ENCODE results near the gene C3orf18. TPM values are rescaled to one million over a fixed set of nuclear protein-coding genes. Genes with fewer than 3 reads are reported as not detected.

C3orf18 gene
- total RNA-seq, 1 experiment from 2014 or later, result 0.15 TPM

DNA sequence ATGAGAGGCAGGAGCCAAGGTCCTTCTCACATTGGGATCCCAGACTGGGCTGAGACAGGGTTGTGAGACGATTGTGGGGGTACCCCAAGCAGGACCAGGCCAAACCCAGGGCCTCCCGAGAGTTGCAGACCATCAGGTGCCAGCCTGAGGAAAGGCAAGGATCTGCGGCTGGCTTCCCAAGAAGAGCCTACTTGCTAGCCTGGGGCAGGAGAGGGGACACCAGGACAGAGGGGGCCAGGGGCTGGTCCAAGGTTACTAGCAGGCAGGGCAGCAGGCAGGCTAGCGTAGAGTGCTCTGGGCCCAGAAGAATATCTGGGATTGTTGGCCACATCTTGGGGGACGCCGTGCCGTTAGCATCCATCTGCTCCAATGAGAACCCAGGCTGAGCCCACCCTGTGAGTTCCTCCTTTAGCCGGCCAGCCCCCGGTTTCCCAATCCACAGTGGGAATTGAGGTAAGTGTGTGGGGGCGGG is 43.5 kb upstream of the C3orf18 start:
- H3K4me2 ChIP-seq (ENCODE audit: low read depth, low read length, poor library complexity, severe bottlenecking), result peak overlapping the region; percentile 68
- H4K20me1 ChIP-seq (ENCODE audit: insufficient read depth, low read depth, low read length), result peaks cover 11% of the 10 kb centered on the region; the same call in 1 of the 2 replicates
- peak overlapping the region; percentile 36; the same call in 1 of the 2 replicates for H3K9ac ChIP-seq (ENCODE audit: low read length)
- H3K36me3 ChIP-seq (ENCODE audit: insufficient read depth, low read length), result no peaks in the 10 kb centered on the region
- H3K27ac ChIP-seq (ENCODE audit: low read length), result no peak overlapping the region
- H2AFZ ChIP-seq (ENCODE audit: low read length), result no peak overlapping the region
- peak overlapping the region; percentile 57; the same call in 1 of the 2 replicates for H3K4me3 ChIP-seq (ENCODE audit: low read length)
- H3K4me1 ChIP-seq (ENCODE audit: low read length), result peaks cover 15% of the 10 kb centered on the region
- H3K27me3 ChIP-seq (ENCODE audit: low read length), result no peaks in the 10 kb centered on the region
- no peaks in the 10 kb centered on the region for H3K79me2 ChIP-seq (ENCODE audit: low read length)
- H3K9me2 ChIP-seq (replicated peaks; ENCODE audit: insufficient read depth, low read length), result no peaks in the 10 kb centered on the region
- H3K9me3 ChIP-seq (ENCODE audit: low read length), result no peaks in the 10 kb centered on the region
- no peak for DNase-seq

DNA sequence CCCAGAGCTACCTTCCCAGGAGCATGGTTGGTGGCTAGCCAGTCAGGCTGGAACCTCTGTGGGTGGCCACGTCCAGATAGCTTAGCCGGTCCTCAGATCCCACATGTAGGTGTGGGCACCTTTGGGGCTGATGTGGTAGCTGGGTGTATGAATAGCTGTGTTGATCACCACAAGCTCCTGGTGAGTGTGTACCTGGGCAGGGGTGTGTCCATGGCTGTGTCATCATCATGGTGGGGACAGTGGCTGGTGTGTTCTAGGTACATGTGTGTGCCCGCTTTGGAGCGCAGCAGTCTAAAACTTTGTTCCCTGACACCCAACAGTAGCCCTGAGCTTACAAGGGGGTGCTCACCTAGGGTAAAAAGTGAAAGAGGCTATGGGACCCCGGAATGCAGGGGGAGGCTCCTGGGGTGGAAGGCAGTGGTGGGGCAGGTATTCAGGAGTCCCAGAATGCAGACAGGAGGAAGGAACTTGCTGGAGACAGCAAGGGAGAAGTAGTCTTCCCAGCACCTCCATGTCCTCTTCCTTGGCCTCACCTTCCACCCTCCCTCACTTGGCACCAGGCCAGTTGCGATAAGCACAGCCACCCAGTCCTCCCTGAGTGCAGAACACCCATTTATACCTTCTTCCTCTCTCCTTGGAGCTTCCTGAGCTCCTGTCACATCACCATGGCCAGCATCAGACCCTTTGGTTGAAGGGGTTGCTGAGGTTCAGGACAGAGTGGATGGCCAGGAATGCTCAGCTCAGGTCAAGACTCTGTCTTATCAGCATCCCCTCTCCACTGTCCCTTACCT is 42.8 kb upstream of the C3orf18 start:
- DNase-seq, result no peak
- Histone ChIP-seq H3K27me3 (ENCODE audit: low read length) (no peaks in the 10 kb centered on the region), H3K4me3 (ENCODE audit: low read length) (no peak overlapping the region), H3K9ac (ENCODE audit: low read length) (no peak overlapping the region), H3K4me1 (ENCODE audit: low read length) (peaks cover 14% of the 10 kb centered on the region), H2AFZ (ENCODE audit: low read length) (no peak overlapping the region), H3K9me2 (replicated peaks; ENCODE audit: insufficient read depth, low read length) (no peaks in the 10 kb centered on the region), H3K4me2 (ENCODE audit: low read depth, low read length, poor library complexity, severe bottlenecking) (no peak overlapping the region), H3K79me2 (ENCODE audit: low read length) (no peaks in the 10 kb centered on the region), H3K27ac (ENCODE audit: low read length) (no peak overlapping the region), H3K9me3 (ENCODE audit: low read length) (no peaks in the 10 kb centered on the region), H3K36me3 (ENCODE audit: insufficient read depth, low read length) (no peaks in the 10 kb centered on the region), H4K20me1 (ENCODE audit: insufficient read depth, low read depth, low read length) (peaks cover 11% of the 10 kb centered on the region; the same call in 1 of the 2 replicates)

DNA sequence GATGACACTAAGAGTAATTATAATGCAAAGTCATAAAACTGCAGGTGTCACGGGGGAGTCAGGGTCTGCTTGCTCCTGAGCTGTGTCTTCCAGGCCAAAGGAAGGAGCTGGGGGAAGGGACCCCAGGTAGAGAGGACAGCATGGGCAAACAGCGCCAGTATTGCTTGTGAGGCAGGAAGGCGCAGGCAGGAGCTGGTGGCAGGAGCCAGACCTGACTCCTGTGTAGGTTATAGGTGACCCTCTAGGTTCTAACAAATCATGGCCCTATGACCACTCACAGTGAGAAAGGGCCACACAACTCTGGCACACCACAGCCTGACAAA is 42.2 kb upstream of the C3orf18 start:
- Histone ChIP-seq H3K4me3 (ENCODE audit: low read length) (no peak overlapping the region), H3K9me2 (replicated peaks; ENCODE audit: insufficient read depth, low read length) (no peaks in the 10 kb centered on the region), H2AFZ (ENCODE audit: low read length) (no peak overlapping the region), H3K4me2 (ENCODE audit: low read depth, low read length, poor library complexity, severe bottlenecking) (no peak overlapping the region), H3K79me2 (ENCODE audit: low read length) (no peaks in the 10 kb centered on the region), H3K36me3 (ENCODE audit: insufficient read depth, low read length) (no peaks in the 10 kb centered on the region), H3K9me3 (ENCODE audit: low read length) (no peaks in the 10 kb centered on the region), H3K4me1 (ENCODE audit: low read length) (peaks cover 14% of the 10 kb centered on the region), H3K9ac (ENCODE audit: low read length) (no peak overlapping the region), H3K27ac (ENCODE audit: low read length) (no peak overlapping the region), H3K27me3 (ENCODE audit: low read length) (no peaks in the 10 kb centered on the region), H4K20me1 (ENCODE audit: insufficient read depth, low read depth, low read length) (peaks cover 11% of the 10 kb centered on the region; the same call in 1 of the 2 replicates)
- no peak for DNase-seq

DNA sequence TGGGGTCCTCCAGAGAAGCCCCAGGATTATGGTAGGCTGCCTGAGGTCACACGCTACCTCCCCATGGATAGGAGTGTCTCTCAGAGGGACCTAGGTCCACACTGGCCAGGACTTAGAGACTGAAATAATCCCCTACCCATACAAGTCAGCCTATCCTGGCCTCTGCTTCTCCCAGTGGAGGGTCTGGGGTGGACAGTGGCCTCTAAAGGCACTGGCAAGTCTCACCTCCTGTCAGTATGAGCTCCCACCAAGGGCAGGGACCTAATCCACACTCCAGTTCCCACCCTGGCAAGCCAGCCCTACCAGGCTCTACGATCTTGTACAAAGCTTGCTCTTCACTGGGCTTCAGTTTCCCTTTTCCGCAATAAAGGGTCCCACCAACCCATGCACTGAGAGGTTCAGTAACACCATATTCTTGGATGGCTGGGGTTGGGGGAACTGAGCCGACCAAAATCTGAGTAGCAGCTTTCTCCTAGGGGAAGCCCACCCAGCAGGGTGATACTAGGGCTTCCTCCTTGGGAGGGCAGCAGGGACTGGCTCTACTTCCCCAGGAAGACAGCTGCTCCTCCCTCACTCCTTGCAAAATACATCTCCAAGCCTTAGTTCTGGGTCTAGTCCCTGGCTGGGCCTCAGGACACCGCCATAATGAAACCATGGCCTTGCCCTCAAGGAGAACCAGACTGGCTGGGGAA is 41.7 kb upstream of the C3orf18 start:
- Histone ChIP-seq H3K36me3 (ENCODE audit: insufficient read depth, low read length) (no peaks in the 10 kb centered on the region), H3K27ac (ENCODE audit: low read length) (no peak overlapping the region), H2AFZ (ENCODE audit: low read length) (no peak overlapping the region), H3K27me3 (ENCODE audit: low read length) (no peaks in the 10 kb centered on the region), H3K4me1 (ENCODE audit: low read length) (peaks cover 14% of the 10 kb centered on the region), H3K79me2 (ENCODE audit: low read length) (no peaks in the 10 kb centered on the region), H4K20me1 (ENCODE audit: insufficient read depth, low read depth, low read length) (peaks cover 11% of the 10 kb centered on the region; the same call in 1 of the 2 replicates), H3K9ac (ENCODE audit: low read length) (no peak overlapping the region), H3K4me2 (ENCODE audit: low read depth, low read length, poor library complexity, severe bottlenecking) (no peak overlapping the region), H3K9me2 (replicated peaks; ENCODE audit: insufficient read depth, low read length) (no peaks in the 10 kb centered on the region), H3K4me3 (ENCODE audit: low read length) (no peak overlapping the region), H3K9me3 (ENCODE audit: low read length) (no peaks in the 10 kb centered on the region)
- no peak for DNase-seq

DNA sequence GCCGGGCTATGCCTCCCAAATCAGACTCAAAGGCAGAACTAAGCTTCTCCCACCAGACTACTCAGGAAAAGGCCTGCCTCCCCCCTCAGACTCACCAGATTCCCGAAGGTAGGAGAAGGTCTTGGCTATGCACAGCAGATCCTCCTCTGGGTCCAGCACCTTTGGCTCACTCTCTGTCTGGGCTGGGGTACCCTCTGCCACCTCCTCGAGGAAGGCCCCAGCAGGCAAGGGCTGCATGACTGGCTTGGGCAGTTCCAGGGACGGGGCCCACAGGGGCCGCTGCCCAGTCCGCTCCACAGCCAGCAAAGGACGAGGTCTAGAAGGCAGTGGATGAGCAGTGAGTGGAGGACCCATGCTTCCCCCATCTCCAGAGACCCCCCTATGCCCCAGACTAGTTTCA is 40.7 kb upstream of the C3orf18 start:
- peaks cover 14% of the 10 kb centered on the region for H3K4me1 ChIP-seq (ENCODE audit: low read length)

DNA sequence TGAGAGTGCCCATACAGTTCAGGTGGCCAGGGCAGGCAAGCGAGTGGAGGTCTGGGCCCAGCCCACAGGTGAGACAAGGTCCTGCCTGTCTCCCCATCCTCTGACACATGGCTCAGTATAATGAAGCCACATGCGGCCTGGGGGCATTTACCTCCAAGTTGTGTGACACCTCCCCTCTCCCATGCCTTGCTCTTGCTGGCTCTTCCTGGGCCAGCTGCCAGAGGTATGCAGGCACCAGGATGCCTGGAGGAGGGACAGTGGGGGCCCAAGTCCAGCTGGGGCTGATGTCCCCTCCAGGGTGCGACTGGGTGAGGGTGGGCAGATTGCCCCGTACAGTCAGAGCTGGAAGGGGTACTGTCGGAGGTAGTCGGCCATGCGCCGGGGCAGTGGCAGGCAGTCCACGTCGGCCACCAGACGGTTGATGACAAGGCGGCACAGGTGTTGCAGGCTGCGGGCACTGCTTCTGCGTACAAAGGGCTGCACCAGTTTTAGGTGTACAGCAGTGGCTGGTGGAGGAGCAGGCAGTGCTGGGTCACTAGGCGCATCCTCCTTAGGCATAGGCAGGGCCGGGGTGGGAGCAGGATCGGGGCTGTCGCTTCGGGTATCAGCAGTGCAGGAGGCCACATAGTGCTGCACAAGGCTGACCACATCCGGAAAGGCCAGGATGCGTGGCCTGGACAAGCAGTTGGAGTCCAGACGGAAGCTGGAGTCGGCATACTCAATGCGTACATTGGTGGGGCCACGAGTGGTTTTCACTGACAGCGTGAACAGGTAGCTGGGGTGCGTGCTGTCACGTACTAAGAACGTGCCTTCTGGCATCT is 39.9 kb upstream of the C3orf18 start:
- Histone ChIP-seq H4K20me1 (ENCODE audit: insufficient read depth, low read depth, low read length) (peaks cover 8% of the 10 kb centered on the region; the same call in 1 of the 2 replicates), H3K9ac (ENCODE audit: low read length) (no peak overlapping the region), H3K36me3 (ENCODE audit: insufficient read depth, low read length) (no peaks in the 10 kb centered on the region), H3K9me3 (ENCODE audit: low read length) (no peaks in the 10 kb centered on the region), H3K4me3 (ENCODE audit: low read length) (no peak overlapping the region), H3K4me2 (ENCODE audit: low read depth, low read length, poor library complexity, severe bottlenecking) (no peak overlapping the region), H2AFZ (ENCODE audit: low read length) (no peak overlapping the region), H3K79me2 (ENCODE audit: low read length) (no peaks in the 10 kb centered on the region), H3K27me3 (ENCODE audit: low read length) (no peaks in the 10 kb centered on the region), H3K27ac (ENCODE audit: low read length) (no peak overlapping the region), H3K9me2 (replicated peaks; ENCODE audit: insufficient read depth, low read length) (no peaks in the 10 kb centered on the region), H3K4me1 (ENCODE audit: low read length) (peaks cover 14% of the 10 kb centered on the region)
- DNase-seq, result no peak

More for the DNA sequence above, 40.7 kb upstream of the C3orf18 start:
- H3K27me3 ChIP-seq (ENCODE audit: low read length), result no peaks in the 10 kb centered on the region
- H3K36me3 ChIP-seq (ENCODE audit: insufficient read depth, low read length), result no peaks in the 10 kb centered on the region
- H3K9me3 ChIP-seq (ENCODE audit: low read length), result no peaks in the 10 kb centered on the region
- peaks cover 11% of the 10 kb centered on the region; the same call in 1 of the 2 replicates for H4K20me1 ChIP-seq (ENCODE audit: insufficient read depth, low read depth, low read length)
- no peaks in the 10 kb centered on the region for H3K9me2 ChIP-seq (replicated peaks; ENCODE audit: insufficient read depth, low read length)
- no peak for DNase-seq
- H2AFZ ChIP-seq (ENCODE audit: low read length), result no peak overlapping the region
- H3K4me2 ChIP-seq (ENCODE audit: low read depth, low read length, poor library complexity, severe bottlenecking), result no peak overlapping the region
- no peak overlapping the region for H3K4me3 ChIP-seq (ENCODE audit: low read length)
- H3K9ac ChIP-seq (ENCODE audit: low read length), result no peak overlapping the region
- H3K27ac ChIP-seq (ENCODE audit: low read length), result no peak overlapping the region
- no peaks in the 10 kb centered on the region for H3K79me2 ChIP-seq (ENCODE audit: low read length)

DNA sequence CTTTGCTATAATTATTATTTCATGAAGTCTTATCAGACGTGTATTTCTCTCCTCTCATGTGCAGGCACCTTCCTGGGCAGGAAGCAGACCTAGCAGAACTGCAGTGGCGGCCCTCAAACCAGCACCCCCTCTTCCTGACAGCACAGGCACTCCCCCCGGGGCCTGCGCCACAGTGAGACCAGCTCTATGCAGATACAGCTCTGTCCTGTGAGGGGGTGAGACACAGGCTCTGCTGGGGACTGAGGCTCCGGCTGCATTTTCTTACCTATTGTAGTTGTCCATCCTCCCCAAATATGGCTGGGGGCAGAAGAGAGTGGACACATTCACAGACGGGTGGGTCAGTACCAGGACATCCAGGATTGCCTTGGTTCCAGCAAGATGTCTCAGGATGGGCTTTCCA is 39.0 kb upstream of the C3orf18 start:
- no peak overlapping the region for H3K4me2 ChIP-seq (ENCODE audit: low read depth, low read length, poor library complexity, severe bottlenecking)
- H3K36me3 ChIP-seq (ENCODE audit: insufficient read depth, low read length), result no peaks in the 10 kb centered on the region
- H3K79me2 ChIP-seq (ENCODE audit: low read length), result no peaks in the 10 kb centered on the region
- H3K27me3 ChIP-seq (ENCODE audit: low read length), result no peaks in the 10 kb centered on the region
- no peaks in the 10 kb centered on the region for H3K9me2 ChIP-seq (replicated peaks; ENCODE audit: insufficient read depth, low read length)
- H3K4me1 ChIP-seq (ENCODE audit: low read length), result peaks cover 7% of the 10 kb centered on the region
- no peak overlapping the region for H3K9ac ChIP-seq (ENCODE audit: low read length)
- H4K20me1 ChIP-seq (ENCODE audit: insufficient read depth, low read depth, low read length), result peaks cover 5% of the 10 kb centered on the region; the same call in 1 of the 2 replicates
- no peak overlapping the region for H2AFZ ChIP-seq (ENCODE audit: low read length)
- no peak overlapping the region for H3K4me3 ChIP-seq (ENCODE audit: low read length)
- H3K9me3 ChIP-seq (ENCODE audit: low read length), result no peaks in the 10 kb centered on the region
- DNase-seq, result no peak
- H3K27ac ChIP-seq (ENCODE audit: low read length), result no peak overlapping the region
